Vagina (tissue), 2 donors: ENCODE results near the gene CUEDC1.

Source experiments
- CTCF ChIP-seq, 3 experiments: fragments of 450-650 bp in 2 of 3; fragments of 200-600 bp in 1 of 3; sonication (generic) in 1 of 3; IDR thresholded peaks; one replicate each; pipeline ENCODE4 v1.5.1; 2017 to 2019; ENCODE audit warnings: antibody characterized with exemption in 3 of 3, mild to moderate bottlenecking in 2 of 3, moderate library complexity in 2 of 3
- POLR2A ChIP-seq, 2 donors: fragments of 450-650 bp; IDR thresholded peaks; one replicate each; pipeline ENCODE4 v1.6.1; 2017; ENCODE audit warnings: antibody characterized with exemption in 2 of 2, mild to moderate bottlenecking in 2 of 2, moderate library complexity in 2 of 2
- POLR2AphosphoS5 ChIP-seq, 2 donors: sonication (generic); formaldehyde crosslinking; IDR thresholded peaks; one replicate each; pipeline ENCODE4 v1.9.0; 2017; ENCODE audit warnings: antibody characterized with exemption in 2 of 2, mild to moderate bottlenecking in 2 of 2, low read depth in 1 of 2; ENCODE audit not compliant: insufficient read depth in 1 of 2

DNA sequence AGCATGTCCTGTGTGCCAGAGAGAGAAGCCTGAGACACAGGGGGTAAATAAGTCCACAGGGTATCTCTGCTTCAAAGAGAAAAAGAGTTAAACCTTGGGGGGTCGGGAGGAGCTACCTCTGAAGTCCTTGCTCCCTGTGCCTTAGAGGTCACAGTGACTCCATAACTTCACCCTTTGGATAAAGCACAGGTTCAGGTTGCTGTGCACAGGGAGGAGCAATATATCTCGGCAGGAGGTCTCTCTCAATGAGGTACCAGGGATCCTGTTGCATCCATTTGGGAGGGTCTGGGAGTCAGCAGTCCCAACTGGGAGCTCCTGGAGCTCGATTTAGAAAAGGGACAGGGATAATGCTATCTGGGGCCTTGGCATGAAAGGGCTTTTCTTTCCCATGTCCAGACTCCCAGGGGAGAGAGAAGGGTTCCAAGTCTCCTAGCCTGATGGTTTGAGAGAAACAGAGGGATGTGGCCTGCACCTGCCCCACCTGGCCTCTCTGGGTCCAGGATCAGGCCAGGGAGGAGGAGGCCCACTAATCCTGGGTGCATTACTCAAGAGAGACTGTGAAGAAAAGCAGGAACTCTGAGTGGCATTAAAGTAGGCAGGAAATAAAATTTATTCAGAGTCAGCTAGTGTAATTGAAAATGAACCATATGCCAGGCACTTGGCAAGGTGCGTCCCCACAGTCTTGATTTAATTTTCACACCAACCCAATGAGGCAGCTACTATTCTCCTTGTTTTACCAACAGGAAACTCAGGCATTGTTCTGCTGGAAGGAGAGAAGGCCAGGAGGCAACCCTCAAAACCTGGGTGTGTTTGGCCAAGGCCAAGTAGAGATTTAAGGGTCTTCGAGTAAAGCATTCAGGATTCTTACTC lies 40.7 kb downstream of the CUEDC1 start:
- TF ChIP-seq CTCF (IDR thresholded peaks at IDR 0.05) = no peak
- no peak for TF ChIP-seq POLR2AphosphoS5 (IDR thresholded peaks at IDR 0.05; ENCODE audit: insufficient read depth in 1 of 2, low read depth in 1 of 2)
- TF ChIP-seq POLR2A (IDR thresholded peaks at IDR 0.05) = no peak
